Left ventricle myocardium inferior (tissue), 1 donor: Measurements from ENCODE around the gene PERCC1. TPM values are rescaled to one million over a fixed set of nuclear protein-coding genes. Genes with fewer than 3 reads are reported as not detected.
"Not testable (repeated sequence)": the region's sequence is repeated elsewhere in the genome, so short reads cannot be mapped to it uniquely, and the experiment has no call there.

Experiments
- DNase-seq: peaks from one replicate; pipeline ENCODE4 v3.0.0-alpha.2; 2020
- H3K27ac ChIP-seq: fragments of 200-600 bp; replicated peaks from 2 replicates; pipeline ENCODE4 v1.8.0; 2021
- H3K27me3 ChIP-seq: fragments of 200-600 bp; 2 replicates; pipeline ENCODE4 v1.8.0; 2021; ENCODE audit warnings: low read depth
- H3K36me3 ChIP-seq: fragments of 200-600 bp; 2 replicates; pipeline ENCODE4 v1.8.0; 2021
- H3K4me1 ChIP-seq: fragments of 200-600 bp; 2 replicates; pipeline ENCODE4 v1.8.0; 2021
- H3K4me3 ChIP-seq: fragments of 200-600 bp; 2 replicates; pipeline ENCODE4 v1.8.0; 2021; ENCODE audit warnings: mild to moderate bottlenecking, moderate library complexity
- H3K9me3 ChIP-seq: fragments of 200-600 bp; replicated peaks from 2 replicates; pipeline ENCODE4 v1.8.0; 2021
- intact Hi-C: fragments of 100-400 bp; cut with micrococcal nuclease; formaldehyde crosslinking; loops from one replicate; pipeline ENCODE4 v1.11.0; 2022
- total RNA-seq: library from RNA; stranded (reverse); fragmentation: NEBNext Ultra II Directional; extraction: Animal tissue kit (Norgen Biotek cat#: 25700); gene quantifications from one replicate; pipeline ENCODE4 v1.2.1, GENCODE V29; 2021
- TF ChIP-seq, protein P1 (sequence below): fragments of 200-600 bp; IDR thresholded peaks from 2 replicates; pipeline ENCODE4 v1.8.0; 2021; ENCODE audit warnings: antibody characterized with exemption, mild to moderate bottlenecking, borderline replicate concordance
- donor health status: DM: no; HTN: yes; CAD: no; lungs with severe emphysema.

The PERCC1 gene
- total RNA-seq, 1 donor from 2014 or later, result not detected

DNA sequence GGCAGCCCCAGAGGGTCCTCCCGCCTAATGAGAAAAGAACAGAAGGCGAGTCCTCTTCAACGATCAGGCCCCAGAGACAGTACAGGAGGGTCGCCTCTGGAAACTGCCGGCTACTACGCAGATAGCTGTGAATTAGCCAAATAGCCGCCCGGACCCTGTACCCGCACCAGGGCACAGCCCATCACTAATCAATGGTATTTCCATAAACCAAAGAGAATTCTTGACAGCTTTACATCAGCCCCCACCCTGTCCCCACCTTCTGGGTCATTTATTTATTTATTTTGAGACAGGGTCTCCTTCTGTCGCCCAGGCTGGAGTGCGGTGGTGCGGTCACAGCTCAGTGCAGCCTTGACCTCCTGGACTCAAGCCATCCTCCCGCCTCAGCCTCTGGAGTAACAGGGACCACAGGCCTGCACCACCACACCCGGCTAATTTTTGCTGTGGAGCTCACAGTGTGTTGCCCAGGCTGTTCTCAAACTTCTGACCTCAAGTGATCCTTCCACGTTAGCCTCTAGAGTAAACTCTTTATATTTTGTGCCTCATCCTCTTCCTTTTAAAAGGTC lies 44.8 kb downstream of the PERCC1 start:
- Histone ChIP-seq H3K36me3 (no peaks in the 10 kb centered on the region), H3K4me3 (peak overlapping the region; percentile 99), H3K27me3 (no peaks in the 10 kb centered on the region), H3K27ac (peak overlapping the region; percentile 97), H3K9me3 (no peaks in the 10 kb centered on the region), H3K4me1 (peaks cover 47% of the 10 kb centered on the region)
- TF ChIP-seq, protein P1, sequence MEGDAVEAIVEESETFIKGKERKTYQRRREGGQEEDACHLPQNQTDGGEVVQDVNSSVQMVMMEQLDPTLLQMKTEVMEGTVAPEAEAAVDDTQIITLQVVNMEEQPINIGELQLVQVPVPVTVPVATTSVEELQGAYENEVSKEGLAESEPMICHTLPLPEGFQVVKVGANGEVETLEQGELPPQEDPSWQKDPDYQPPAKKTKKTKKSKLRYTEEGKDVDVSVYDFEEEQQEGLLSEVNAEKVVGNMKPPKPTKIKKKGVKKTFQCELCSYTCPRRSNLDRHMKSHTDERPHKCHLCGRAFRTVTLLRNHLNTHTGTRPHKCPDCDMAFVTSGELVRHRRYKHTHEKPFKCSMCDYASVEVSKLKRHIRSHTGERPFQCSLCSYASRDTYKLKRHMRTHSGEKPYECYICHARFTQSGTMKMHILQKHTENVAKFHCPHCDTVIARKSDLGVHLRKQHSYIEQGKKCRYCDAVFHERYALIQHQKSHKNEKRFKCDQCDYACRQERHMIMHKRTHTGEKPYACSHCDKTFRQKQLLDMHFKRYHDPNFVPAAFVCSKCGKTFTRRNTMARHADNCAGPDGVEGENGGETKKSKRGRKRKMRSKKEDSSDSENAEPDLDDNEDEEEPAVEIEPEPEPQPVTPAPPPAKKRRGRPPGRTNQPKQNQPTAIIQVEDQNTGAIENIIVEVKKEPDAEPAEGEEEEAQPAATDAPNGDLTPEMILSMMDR, result no peak
- no peak for DNase-seq
- intact Hi-C loops, result no loop called here

DNA sequence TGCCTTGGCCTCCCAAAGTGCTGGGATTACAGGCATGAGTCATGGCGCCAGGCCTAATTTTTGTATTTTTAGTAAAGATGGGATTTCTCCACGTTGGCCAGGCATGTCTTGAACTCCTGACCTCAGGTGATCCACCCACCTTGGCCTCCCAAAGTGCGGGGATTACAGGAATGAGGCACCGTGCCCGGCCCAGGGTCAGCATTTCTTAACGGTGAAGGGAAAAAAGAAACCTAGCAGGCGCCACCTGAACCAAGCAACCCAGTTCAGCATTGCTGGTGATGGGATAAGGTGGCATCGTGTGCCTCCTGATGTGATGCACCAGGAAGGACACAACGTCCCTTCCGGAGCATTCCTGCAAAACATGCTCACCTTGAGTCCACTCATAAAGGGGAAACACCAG lies 46.2 kb downstream of the PERCC1 start:
- intact Hi-C loops, result no loop called here
- Histone ChIP-seq H3K4me3 (no peak overlapping the region), H3K9me3 (no peaks in the 10 kb centered on the region), H3K4me1 (peaks cover 34% of the 10 kb centered on the region), H3K27me3 (no peaks in the 10 kb centered on the region), H3K36me3 (no peaks in the 10 kb centered on the region), H3K27ac (no peak overlapping the region)
- TF ChIP-seq, protein P1, result no peak
- no peak for DNase-seq

DNA sequence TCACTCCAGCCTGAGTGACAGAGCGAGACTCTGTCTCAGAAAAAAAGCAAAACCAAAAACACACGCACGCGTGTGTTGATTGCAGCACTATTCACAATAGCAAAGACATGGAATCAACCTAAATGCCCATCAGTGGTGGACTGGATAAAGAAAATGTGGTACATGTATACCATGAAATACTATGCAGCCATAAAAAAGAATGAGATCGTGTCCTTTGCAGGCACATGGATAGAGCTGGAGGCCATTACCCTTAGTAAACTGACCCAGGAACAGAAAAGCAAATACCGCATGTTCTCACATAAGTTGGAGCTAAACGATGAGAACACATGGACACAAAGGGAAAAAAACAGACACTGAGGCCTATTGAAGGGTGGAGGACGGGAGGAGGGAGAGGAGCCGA lies 48.1 kb downstream of the PERCC1 start:
- intact Hi-C loops, DNase-seq: not testable (repeated sequence)

DNA sequence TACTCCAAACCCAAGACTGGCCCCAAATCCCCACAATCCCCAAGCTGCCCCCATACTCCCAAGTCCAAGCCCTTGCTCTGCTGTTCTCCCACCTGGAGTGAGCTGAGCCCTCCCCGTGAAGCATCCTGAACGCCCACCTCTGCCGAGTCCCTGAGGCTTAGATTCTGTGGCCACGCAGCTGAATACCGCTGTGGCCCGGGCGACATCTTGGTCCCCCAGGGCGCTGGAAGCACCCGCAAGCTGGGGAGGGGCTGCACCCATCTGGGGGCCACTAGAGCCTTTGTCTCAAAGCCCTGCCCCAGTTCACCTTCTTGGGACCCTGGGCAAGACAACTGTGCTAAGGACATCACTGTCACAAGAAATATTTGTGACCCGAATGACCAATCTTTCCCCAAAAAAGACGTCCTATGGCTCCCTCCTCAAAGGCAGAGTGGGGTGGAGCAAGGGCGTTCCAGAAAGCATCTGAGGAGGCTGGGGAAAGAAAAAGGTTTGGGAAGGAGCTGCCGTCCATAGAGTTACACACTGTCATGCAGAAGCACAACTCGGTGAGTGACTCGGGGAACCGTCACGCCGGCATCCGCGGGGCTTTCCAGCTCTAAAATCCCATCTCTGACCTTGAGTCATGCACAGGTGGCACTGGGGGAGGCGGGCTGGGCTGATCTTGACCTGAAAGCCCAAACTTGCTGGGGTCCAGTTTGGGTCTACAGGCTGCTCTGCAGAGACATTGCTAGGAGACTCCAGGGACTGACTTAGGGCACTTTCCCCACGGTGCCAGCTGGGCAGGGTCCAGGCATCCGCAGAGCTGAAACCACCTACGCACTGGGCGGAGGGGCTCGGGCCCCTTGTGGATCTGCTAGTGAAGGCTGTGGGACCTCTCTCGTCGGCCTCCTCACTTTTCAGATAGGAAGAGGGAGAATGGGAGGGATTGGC lies 51.3 kb downstream of the PERCC1 start:
- H3K36me3 ChIP-seq, result no peaks in the 10 kb centered on the region
- H3K4me1 ChIP-seq, result no peaks in the 10 kb centered on the region
- no peaks in the 10 kb centered on the region for H3K27me3 ChIP-seq
- no peak for DNase-seq
- intact Hi-C loops, result no loop called here
- no peak overlapping the region for H3K27ac ChIP-seq
- no peak overlapping the region for H3K4me3 ChIP-seq
- no peaks in the 10 kb centered on the region for H3K9me3 ChIP-seq
- TF ChIP-seq, protein P1, result no peak

More for the DNA sequence above, 48.1 kb downstream of the PERCC1 start:
- H3K27me3 ChIP-seq, H3K9me3 ChIP-seq, H3K36me3 ChIP-seq, H3K27ac ChIP-seq, H3K4me3 ChIP-seq: not testable (repeated sequence)
- peaks cover 20% of the 10 kb centered on the region for H3K4me1 ChIP-seq

Other genes with a start within 250 kb of the PERCC1 start
- gene TPSG1, start 205.8 kb upstream of the PERCC1 start, total RNA-seq, result not detected
- gene TPSB2, start 200.9 kb upstream of the PERCC1 start, total RNA-seq, result 3.6 TPM
- 3.6 TPM for gene TPSAB1, start 190.4 kb upstream of the PERCC1 start, total RNA-seq
- not detected for gene TPSD1, start 175.0 kb upstream of the PERCC1 start, total RNA-seq
- gene UBE2I, start 121.4 kb upstream of the PERCC1 start, total RNA-seq, result 86.2 TPM
- 3.9 TPM for gene BAIAP3, start 97.4 kb upstream of the PERCC1 start, total RNA-seq
- 54.9 TPM for gene TSR3, start 79.2 kb upstream of the PERCC1 start, total RNA-seq
- gene GNPTG, start 79.1 kb upstream of the PERCC1 start, total RNA-seq, result 31.8 TPM
- gene UNKL, start 16.4 kb upstream of the PERCC1 start, total RNA-seq, result 13.4 TPM
- gene UQCC4, start 10.3 kb upstream of the PERCC1 start, total RNA-seq, result 13.6 TPM
- gene CCDC154, start 13.5 kb downstream of the PERCC1 start, total RNA-seq, result 1.3 TPM
- 45.3 TPM for gene CLCN7, start 44.0 kb downstream of the PERCC1 start, total RNA-seq
- gene PTX4, start 57.9 kb downstream of the PERCC1 start, total RNA-seq, result not detected
- 17.7 TPM for gene TELO2, start 62.3 kb downstream of the PERCC1 start, total RNA-seq
- gene TMEM204, start 102.6 kb downstream of the PERCC1 start, total RNA-seq, result 27.1 TPM
- 7.5 TPM for gene IFT140, start 181.0 kb downstream of the PERCC1 start, total RNA-seq
- gene CRAMP1, start 181.3 kb downstream of the PERCC1 start, total RNA-seq, result 12.3 TPM
- 30.6 TPM for gene JPT2, start 247.2 kb downstream of the PERCC1 start, total RNA-seq